SU-DHL-6 (cell line): ENCODE data around the gene CDH22.

Source experiments
- H2AFZ ChIP-seq: fragments of 200-600 bp; sonication (generic); 2 replicates; pipeline ENCODE4 v1.6.1; 2014; ENCODE audit warnings: low read depth, mild to moderate bottlenecking, moderate library complexity, mixed read lengths, antibody characterized with exemption, low read length; ENCODE audit not compliant: severe bottlenecking
- H3F3A ChIP-seq: fragments of 200-600 bp; shearing (Covaris generic); 2 replicates; pipeline ENCODE4 v1.6.0; 2016; ENCODE audit warnings: antibody characterized with exemption, mild to moderate bottlenecking; ENCODE audit not compliant: insufficient read depth
- H3K27ac ChIP-seq: fragments of 200-600 bp; sonication (generic); 2 replicates; pipeline ENCODE4 v1.5.1; 2016; ENCODE audit warnings: low read depth, mild to moderate bottlenecking, low read length, moderate library complexity, mixed read lengths
- H3K27me3 ChIP-seq: fragments of 200-600 bp; sonication (generic), shearing (Covaris generic); 2 replicates; pipeline ENCODE4 v1.6.0; 2014; ENCODE audit warnings: mild to moderate bottlenecking, low read length
- H3K36me3 ChIP-seq: fragments of 200-600 bp; sonication (generic); 2 replicates; pipeline ENCODE4 v1.6.1; 2014; ENCODE audit warnings: mild to moderate bottlenecking, low read length, mixed read lengths
- H3K4me2 ChIP-seq: fragments of 300-600, 200-600 bp; shearing (Covaris generic), sonication (generic); 2 replicates; pipeline ENCODE4 v1.6.0; 2014; ENCODE audit warnings: low read length, low read depth, mild to moderate bottlenecking; ENCODE audit not compliant: poor library complexity, severe bottlenecking
- H3K4me3 ChIP-seq: fragments of 200-600 bp; sonication (generic); 2 replicates; pipeline ENCODE4 v1.5.1; 2014; ENCODE audit warnings: antibody characterized with exemption, low read length, mild to moderate bottlenecking, mixed read lengths; ENCODE audit not compliant: insufficient read depth, poor library complexity, severe bottlenecking
- H3K79me2 ChIP-seq: fragments of 200-600 bp; sonication (generic); 2 replicates; pipeline ENCODE4 v1.6.1; 2014; ENCODE audit warnings: mild to moderate bottlenecking, low read length, moderate library complexity; ENCODE audit not compliant: insufficient read depth
- H3K9ac ChIP-seq: fragments of 200-600 bp; sonication (generic); 2 replicates; pipeline ENCODE4 v1.7.0; 2014; ENCODE audit warnings: mild to moderate bottlenecking, low read length
- H3K9me2 ChIP-seq: fragments of 200-600 bp; sonication (generic); replicated peaks from 2 replicates; pipeline ENCODE4 v1.6.1; 2014; ENCODE audit warnings: low read length; ENCODE audit not compliant: insufficient read depth
- H3K9me3 ChIP-seq: fragments of 200-600 bp; sonication (generic); 2 replicates; pipeline ENCODE4 v1.6.1; 2014; ENCODE audit warnings: low read length, mixed read lengths; ENCODE audit not compliant: insufficient read depth
- H4K20me1 ChIP-seq: fragments of 200-600 bp; sonication (generic); 2 replicates; pipeline ENCODE4 v1.6.1; 2014; ENCODE audit warnings: low read depth, mild to moderate bottlenecking, antibody characterized with exemption, low read length, moderate library complexity, mixed read lengths
- EZH2phosphoT487 ChIP-seq: fragments of 200-600 bp; sonication (generic), shearing (Covaris generic); conservative IDR thresholded peaks from 2 replicates; pipeline ENCODE4 v1.6.1; 2018; ENCODE audit warnings: mild to moderate bottlenecking, antibody characterized with exemption, low read length, moderate library complexity, mixed read lengths
- TF ChIP-seq, protein P1 (sequence below): fragments of 200-600 bp; sonication (generic); IDR thresholded peaks from one replicate; pipeline ENCODE4 v1.5.1; 2017; ENCODE audit warnings: antibody characterized with exemption, mild to moderate bottlenecking, low read length, moderate library complexity; ENCODE audit not compliant: insufficient read depth, poor library complexity, severe bottlenecking

CDH22 gene

GRCh38 chr20:46259260-46259859 is 48.9 kb downstream of the CDH22 start:
- H4K20me1 ChIP-seq, result no peaks in the 10 kb centered on the region
- H3K36me3 ChIP-seq, result no peaks in the 10 kb centered on the region
- no peak overlapping the region for H3K4me3 ChIP-seq
- H3F3A ChIP-seq, result no peaks in the 10 kb centered on the region
- no peaks in the 10 kb centered on the region for H3K27me3 ChIP-seq
- H3K27ac ChIP-seq, result no peak overlapping the region
- no peaks in the 10 kb centered on the region for H3K9me2 ChIP-seq
- H3K79me2 ChIP-seq, result no peaks in the 10 kb centered on the region
- H3K9me3 ChIP-seq, result no peaks in the 10 kb centered on the region
- H2AFZ ChIP-seq, result no peak overlapping the region
- TF ChIP-seq, protein P1, sequence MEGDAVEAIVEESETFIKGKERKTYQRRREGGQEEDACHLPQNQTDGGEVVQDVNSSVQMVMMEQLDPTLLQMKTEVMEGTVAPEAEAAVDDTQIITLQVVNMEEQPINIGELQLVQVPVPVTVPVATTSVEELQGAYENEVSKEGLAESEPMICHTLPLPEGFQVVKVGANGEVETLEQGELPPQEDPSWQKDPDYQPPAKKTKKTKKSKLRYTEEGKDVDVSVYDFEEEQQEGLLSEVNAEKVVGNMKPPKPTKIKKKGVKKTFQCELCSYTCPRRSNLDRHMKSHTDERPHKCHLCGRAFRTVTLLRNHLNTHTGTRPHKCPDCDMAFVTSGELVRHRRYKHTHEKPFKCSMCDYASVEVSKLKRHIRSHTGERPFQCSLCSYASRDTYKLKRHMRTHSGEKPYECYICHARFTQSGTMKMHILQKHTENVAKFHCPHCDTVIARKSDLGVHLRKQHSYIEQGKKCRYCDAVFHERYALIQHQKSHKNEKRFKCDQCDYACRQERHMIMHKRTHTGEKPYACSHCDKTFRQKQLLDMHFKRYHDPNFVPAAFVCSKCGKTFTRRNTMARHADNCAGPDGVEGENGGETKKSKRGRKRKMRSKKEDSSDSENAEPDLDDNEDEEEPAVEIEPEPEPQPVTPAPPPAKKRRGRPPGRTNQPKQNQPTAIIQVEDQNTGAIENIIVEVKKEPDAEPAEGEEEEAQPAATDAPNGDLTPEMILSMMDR, result no peak
- TF ChIP-seq EZH2phosphoT487, result no peak
- no peak overlapping the region for H3K4me2 ChIP-seq
- no peak overlapping the region for H3K9ac ChIP-seq

DNA sequence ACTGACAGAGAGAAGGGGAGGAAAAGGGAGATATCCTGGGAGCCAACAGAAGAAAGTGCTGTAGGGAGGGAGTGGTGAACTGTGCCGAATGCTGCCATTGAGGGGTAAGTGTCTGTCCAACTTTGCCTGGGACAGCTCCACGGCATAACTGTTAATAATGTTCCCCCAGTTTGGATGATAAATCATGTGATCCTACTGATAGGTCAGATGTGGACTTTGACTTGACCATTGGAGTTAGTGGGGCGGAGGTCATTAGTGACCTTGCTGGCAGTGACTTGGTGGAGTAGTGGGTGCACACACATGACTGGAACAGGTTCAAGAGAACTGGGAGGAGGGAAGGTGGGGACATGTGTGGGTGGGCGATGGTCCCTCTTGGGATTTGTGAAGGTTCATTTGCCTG is 50.4 kb downstream of the CDH22 start:
- no peak overlapping the region for H3K4me2 ChIP-seq
- H3K27ac ChIP-seq, result no peak overlapping the region
- H3F3A ChIP-seq, result no peaks in the 10 kb centered on the region
- H3K4me3 ChIP-seq, result no peak overlapping the region
- no peaks in the 10 kb centered on the region for H3K79me2 ChIP-seq
- no peaks in the 10 kb centered on the region for H4K20me1 ChIP-seq
- no peaks in the 10 kb centered on the region for H3K27me3 ChIP-seq
- no peak overlapping the region for H3K9ac ChIP-seq
- H3K9me2 ChIP-seq, result no peaks in the 10 kb centered on the region
- no peak for TF ChIP-seq EZH2phosphoT487
- TF ChIP-seq, protein P1, result no peak
- no peak overlapping the region for H2AFZ ChIP-seq
- no peaks in the 10 kb centered on the region for H3K36me3 ChIP-seq
- H3K9me3 ChIP-seq, result no peaks in the 10 kb centered on the region

GRCh38 chr20:46256293-46256692 is 52.0 kb downstream of the CDH22 start:
- H3K9me2 ChIP-seq, result no peaks in the 10 kb centered on the region
- no peak overlapping the region for H3K27ac ChIP-seq
- H3K9me3 ChIP-seq, result no peaks in the 10 kb centered on the region
- H3K4me3 ChIP-seq, result no peak overlapping the region
- H4K20me1 ChIP-seq, result no peaks in the 10 kb centered on the region
- H3K4me2 ChIP-seq, result no peak overlapping the region
- no peak overlapping the region for H2AFZ ChIP-seq
- no peaks in the 10 kb centered on the region for H3K79me2 ChIP-seq
- H3K9ac ChIP-seq, result no peak overlapping the region
- no peaks in the 10 kb centered on the region for H3F3A ChIP-seq
- no peaks in the 10 kb centered on the region for H3K36me3 ChIP-seq
- H3K27me3 ChIP-seq, result no peaks in the 10 kb centered on the region
- TF ChIP-seq, protein P1, result no peak
